Cardiac muscle cell (in vitro differentiated cells and primary cell): ENCODE data around the gene FBXW5. TPM values are rescaled to one million over a fixed set of nuclear protein-coding genes. Genes with fewer than 3 reads are reported as not detected.

Experiments
- DNase-seq, 2 donors: peaks; one replicate each; pipeline versions ENCODE4 v3.0.0 to v3.0.0-alpha.2; 2010 to 2017; ENCODE audit warnings: low read depth in 1 of 2, low spot score in 1 of 2
- H3K27ac ChIP-seq: fragments of 200-600 bp; sonication (generic); 2 replicates; pipeline ENCODE4 v1.5.1; 2016
- H3K27me3 ChIP-seq: fragments of 200-600 bp; sonication (generic); 2 replicates; pipeline ENCODE4 v1.6.0; 2016; ENCODE audit warnings: control low read depth
- H3K36me3 ChIP-seq: fragments of 200-600 bp; sonication (generic); 2 replicates; pipeline ENCODE4 v1.5.1; 2016; ENCODE audit warnings: control low read depth
- H3K4me1 ChIP-seq: fragments of 200-600 bp; sonication (generic); 2 replicates; pipeline ENCODE4 v1.8.1; 2017; ENCODE audit warnings: low read depth, mild to moderate bottlenecking, mixed run types
- H3K4me3 ChIP-seq: fragments of 200-600 bp; sonication (generic); 2 replicates; pipeline ENCODE4 v1.5.1; 2016; ENCODE audit warnings: mild to moderate bottlenecking
- H3K9me3 ChIP-seq: fragments of 200-600 bp; sonication (generic); 2 replicates; pipeline ENCODE4 v1.5.1; 2017; ENCODE audit warnings: low read depth, mild to moderate bottlenecking, control low read depth
- CTCF ChIP-seq: IDR thresholded peaks from 2 replicates; pipeline ENCODE4 v1.5.1; 2012; ENCODE audit warnings: low read depth, mild to moderate bottlenecking, low read length
- polyA plus RNA-seq: library from polyadenylated mRNA; unstranded; fragments of >200 nt; fragmentation: Nextera tagmentation; extraction: Ambion mirVana; gene quantifications from 2 replicates; pipeline ENCODE4 v1.2.1, GENCODE V29; 2016
- total RNA-seq: library from RNA; depleted of rRNA; stranded (reverse); fragments of >200 nt; gene quantifications from 2 replicates; pipeline ENCODE4 v1.2.3, GENCODE V29; 2016

Gene FBXW5
- total and polyA plus RNA-seq, 2 experiments from 2014 or later, result 119 to 188 TPM

GRCh38 chr9:136927343-136928271, 16.9 kb downstream of the FBXW5 start:
- no peak overlapping the region for H3K27ac ChIP-seq
- H3K9me3 ChIP-seq, result no peaks in the 10 kb centered on the region
- H3K4me1 ChIP-seq, result no peaks in the 10 kb centered on the region
- H3K36me3 ChIP-seq, result peaks cover 9% of the 10 kb centered on the region
- H3K27me3 ChIP-seq, result no peaks in the 10 kb centered on the region
- DNase-seq, result peak in 1 of 2 donors; percentile 29
- TF ChIP-seq CTCF, result no peak
- no peak overlapping the region for H3K4me3 ChIP-seq

DNA sequence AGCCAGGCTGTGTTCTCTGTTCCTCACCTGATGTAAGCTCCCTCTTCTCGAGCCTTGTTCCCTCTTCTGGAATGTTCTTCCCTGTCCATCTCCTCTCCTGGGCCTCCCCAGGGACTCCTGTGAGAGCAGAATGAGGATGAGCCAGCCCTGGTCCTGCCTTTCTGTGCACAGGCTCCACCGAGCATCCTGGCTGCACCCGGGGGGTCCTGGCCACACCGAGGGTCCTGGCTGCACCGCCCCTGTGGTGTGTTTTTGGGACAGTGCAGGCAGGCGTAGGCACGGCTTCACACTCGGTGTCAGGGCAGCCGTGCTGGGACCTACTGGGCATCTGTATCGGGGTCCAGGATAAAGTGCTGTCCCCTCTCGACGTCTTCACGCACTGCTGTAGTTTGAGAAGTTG, 17.8 kb downstream of the FBXW5 start:
- no peaks in the 10 kb centered on the region for H3K27me3 ChIP-seq
- H3K36me3 ChIP-seq, result peaks cover 9% of the 10 kb centered on the region
- DNase-seq, result no peak
- no peak overlapping the region for H3K27ac ChIP-seq
- no peak for TF ChIP-seq CTCF
- no peaks in the 10 kb centered on the region for H3K9me3 ChIP-seq
- H3K4me1 ChIP-seq, result peaks cover 7% of the 10 kb centered on the region
- H3K4me3 ChIP-seq, result no peak overlapping the region

DNA sequence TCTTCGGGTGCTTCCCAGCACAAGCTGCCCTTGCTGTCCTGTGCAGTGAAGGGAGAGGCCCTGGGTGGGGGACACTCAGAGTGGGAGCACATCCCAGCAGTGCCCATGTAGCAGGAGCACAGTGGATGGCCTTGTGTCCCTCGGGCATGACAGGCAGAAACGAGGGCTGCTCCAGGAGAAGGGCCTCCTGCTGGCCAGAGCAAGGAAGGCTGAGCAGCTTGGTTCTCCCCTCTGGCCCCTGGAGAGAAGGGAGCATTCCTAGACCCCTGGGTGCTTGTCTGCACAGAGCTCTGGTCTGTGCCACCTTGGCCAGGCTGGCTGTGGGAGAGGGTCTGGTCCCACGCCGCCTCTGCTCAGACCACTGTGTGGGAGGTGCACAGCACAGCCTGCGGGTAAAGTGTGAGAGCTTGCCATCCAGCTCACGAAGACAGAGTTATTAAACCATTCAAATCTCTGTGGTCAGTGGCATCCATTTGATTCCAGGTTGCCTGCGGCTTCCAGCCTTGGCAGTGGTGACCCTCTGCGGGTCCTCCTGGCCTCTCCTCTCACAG, 18.3 kb downstream of the FBXW5 start:
- Histone ChIP-seq H3K36me3 (peaks cover 9% of the 10 kb centered on the region), H3K9me3 (no peaks in the 10 kb centered on the region), H3K4me1 (peaks cover 12% of the 10 kb centered on the region), H3K27me3 (no peaks in the 10 kb centered on the region), H3K27ac (no peak overlapping the region), H3K4me3 (no peak overlapping the region)
- no peak for DNase-seq
- TF ChIP-seq CTCF, result no peak

DNA sequence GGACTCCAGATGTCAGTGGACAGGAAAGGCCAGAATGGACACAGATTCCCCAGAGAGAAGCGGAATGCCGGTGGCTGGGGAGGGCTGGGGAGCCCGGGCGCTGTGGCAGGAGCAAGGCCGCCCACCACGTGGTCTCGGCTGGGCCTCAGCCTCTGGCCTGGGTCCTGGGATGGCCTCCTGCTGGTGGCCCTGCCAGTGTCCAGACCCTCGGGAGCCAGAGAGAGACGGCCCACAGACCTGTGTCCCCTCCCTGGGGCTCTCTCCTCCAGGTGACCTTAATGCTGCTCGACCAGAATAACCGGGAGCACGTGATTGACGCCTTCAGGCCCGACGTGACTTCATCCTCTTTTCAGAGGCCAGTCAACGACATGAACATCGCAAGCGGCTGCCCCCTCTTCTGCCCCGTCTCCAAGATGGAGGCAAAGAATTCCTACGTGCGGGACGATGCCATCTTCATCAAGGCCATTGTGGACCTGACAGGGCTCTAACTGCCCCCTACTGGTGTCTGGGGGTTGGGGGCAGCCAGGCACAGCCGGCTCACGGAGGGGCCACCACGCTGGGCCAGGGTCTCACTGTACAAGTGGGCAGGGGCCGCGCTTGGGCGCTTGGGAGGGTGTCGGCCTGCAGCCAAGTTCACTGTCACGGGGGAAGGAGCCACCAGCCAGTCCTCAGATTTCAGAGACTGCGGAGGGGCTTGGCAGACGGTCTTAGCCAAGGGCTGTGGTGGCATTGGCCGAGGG, 19.0 kb downstream of the FBXW5 start:
- peaks cover 13% of the 10 kb centered on the region for H3K36me3 ChIP-seq
- H3K4me1 ChIP-seq, result peaks cover 12% of the 10 kb centered on the region
- DNase-seq, result no peak
- no peaks in the 10 kb centered on the region for H3K9me3 ChIP-seq
- H3K4me3 ChIP-seq, result no peak overlapping the region
- no peak for TF ChIP-seq CTCF
- no peak overlapping the region for H3K27ac ChIP-seq
- H3K27me3 ChIP-seq, result no peaks in the 10 kb centered on the region

GRCh38 chr9:136923881-136924280, 20.7 kb downstream of the FBXW5 start:
- Histone ChIP-seq H3K27ac (no peak overlapping the region), H3K36me3 (peaks cover 17% of the 10 kb centered on the region), H3K4me3 (no peak overlapping the region), H3K4me1 (peaks cover 12% of the 10 kb centered on the region), H3K9me3 (no peaks in the 10 kb centered on the region), H3K27me3 (no peaks in the 10 kb centered on the region)
- no peak for TF ChIP-seq CTCF
- DNase-seq, result no peak
